CD14-positive monocyte (primary cell): ENCODE measurements around the gene ARMH3. TPM values are rescaled to one million over a fixed set of nuclear protein-coding genes. Genes with fewer than 3 reads are reported as not detected.

Source experiments
- DNase-seq, 3 donors: peaks; one replicate each; pipeline ENCODE4 v3.0.0-alpha.2; 2011 to 2022
- H2AFZ ChIP-seq: 2 replicates; pipeline ENCODE4 v1.6.0; 2012; ENCODE audit warnings: mild to moderate bottlenecking, low read depth, low read length, inconsistent platforms; ENCODE audit not compliant: insufficient read depth, poor library complexity, severe bottlenecking
- H3K27ac ChIP-seq, 2 donors: 1 replicate in 1 of 2; 2 replicates in 1 of 2; pipeline ENCODE4 v1.5.1; 2012 to 2013; ENCODE audit warnings: low read length in 2 of 2, control low read depth in 1 of 2, inconsistent platforms in 1 of 2, low read depth in 1 of 2, mild to moderate bottlenecking in 1 of 2
- H3K27me3 ChIP-seq, 2 donors: one replicate each; pipeline versions ENCODE4 v1.6.0 to v1.6.1; 2011 to 2013; ENCODE audit warnings: low read length in 2 of 2; ENCODE audit not compliant: control insufficient read depth in 2 of 2, insufficient read depth in 2 of 2
- H3K36me3 ChIP-seq, 2 donors: replicated peaks in 1 of 2; 1 replicate in 1 of 2; 2 replicates in 1 of 2; pipeline versions ENCODE4 v1.5.1 to v1.6.1; 2012 to 2013; ENCODE audit warnings: low read length in 2 of 2, control low read depth in 1 of 2, inconsistent platforms in 1 of 2, mild to moderate bottlenecking in 1 of 2; ENCODE audit not compliant: insufficient read depth in 2 of 2, control insufficient read depth in 1 of 2
- H3K4me1 ChIP-seq, 2 donors: 1 replicate in 1 of 2; 2 replicates in 1 of 2; pipeline versions ENCODE4 v1.5.1 to v1.6.1; 2012 to 2013; ENCODE audit warnings: low read length in 2 of 2, control low read depth in 1 of 2, inconsistent platforms in 1 of 2, mild to moderate bottlenecking in 1 of 2, moderate library complexity in 1 of 2; ENCODE audit not compliant: insufficient read depth in 2 of 2, control insufficient read depth in 1 of 2
- H3K4me2 ChIP-seq: replicated peaks from 2 replicates; pipeline ENCODE3; 2012; ENCODE audit warnings: low read length, moderate library complexity, mild to moderate bottlenecking; ENCODE audit not compliant: poor library complexity, severe bottlenecking; ENCODE audit errors: extremely low read depth
- H3K4me3 ChIP-seq, 3 experiments: fragments of 200-600 bp in 1 of 3; sonication (generic) in 1 of 3; replicated peaks in 1 of 3; 1 replicate in 2 of 3; 2 replicates in 1 of 3; pipeline ENCODE4 v1.5.1; 2011 to 2013; ENCODE audit warnings: low read length in 3 of 3, mild to moderate bottlenecking in 3 of 3, control low read depth in 2 of 3, low read depth in 2 of 3, inconsistent platforms in 1 of 3, moderate library complexity in 1 of 3
- H3K79me2 ChIP-seq: 2 replicates; pipeline ENCODE4 v1.6.0; 2012; ENCODE audit warnings: mild to moderate bottlenecking, control low read depth, inconsistent platforms, low read length, moderate library complexity; ENCODE audit not compliant: insufficient read depth
- H3K9ac ChIP-seq: 2 replicates; pipeline ENCODE4 v1.6.0; 2017; ENCODE audit warnings: low read length, mild to moderate bottlenecking; ENCODE audit not compliant: insufficient read depth, poor library complexity, severe bottlenecking
- H3K9me3 ChIP-seq, 2 donors: replicated peaks in 1 of 2; 1 replicate in 1 of 2; 2 replicates in 1 of 2; pipeline versions ENCODE4 v1.5.1 to v1.6.1; 2012 to 2013; ENCODE audit warnings: low read length in 2 of 2, control low read depth in 1 of 2; ENCODE audit not compliant: control insufficient read depth in 1 of 2, insufficient read depth in 1 of 2
- H4K20me1 ChIP-seq: 2 replicates; pipeline ENCODE4 v1.6.0; 2012; ENCODE audit warnings: mild to moderate bottlenecking, low read length, control low read depth, moderate library complexity; ENCODE audit not compliant: insufficient read depth
- H3K27ac Mint-ChIP-seq, 7 donors: one replicate each; pipeline ENCODE4 v1.8.0; 2020; ENCODE audit warnings: mild to moderate bottlenecking in 7 of 7, mixed read lengths in 7 of 7, moderate library complexity in 6 of 7, inconsistent platforms in 2 of 7
- H3K27me3 Mint-ChIP-seq, 3 donors: one replicate each; pipeline ENCODE4 v1.8.0; 2021 to 2022; ENCODE audit warnings: low read depth in 3 of 3, mild to moderate bottlenecking in 3 of 3, mixed read lengths in 3 of 3, moderate library complexity in 3 of 3, inconsistent platforms in 1 of 3
- H3K36me3 Mint-ChIP-seq, 2 donors: one replicate each; pipeline ENCODE4 v1.8.0; 2020; ENCODE audit warnings: mixed read lengths in 2 of 2, inconsistent platforms in 1 of 2, mild to moderate bottlenecking in 1 of 2
- H3K4me1 Mint-ChIP-seq: one replicate; pipeline ENCODE4 v1.8.0; 2020; ENCODE audit warnings: mild to moderate bottlenecking, mixed read lengths
- H3K4me3 Mint-ChIP-seq, 2 donors: one replicate each; pipeline ENCODE4 v1.8.0; 2020; ENCODE audit warnings: mild to moderate bottlenecking in 2 of 2, mixed read lengths in 2 of 2, moderate library complexity in 1 of 2
- H3K9me3 Mint-ChIP-seq, 7 donors: one replicate each; pipeline ENCODE4 v1.8.0; 2020 to 2022; ENCODE audit warnings: mixed read lengths in 7 of 7, mild to moderate bottlenecking in 6 of 7, moderate library complexity in 6 of 7, inconsistent platforms in 2 of 7
- CTCF ChIP-seq: fragments of 200-600 bp; IDR thresholded peaks from one replicate; pipeline ENCODE4 v1.8.0; 2022; ENCODE audit warnings: antibody characterized with exemption, mild to moderate bottlenecking
- WGBS: methylation state at CpG from one replicate; pipeline ENCODE4 v1.1.5; 2013; ENCODE audit warnings: missing lambda C conversion rate; ENCODE audit not compliant: insufficient coverage; 5-methylcytosine and 5-hydroxymethylcytosine counted together
- intact Hi-C, 2 donors: fragments of 100-400 bp; cut with micrococcal nuclease; formaldehyde crosslinking; loops; one replicate each; pipeline versions ENCODE4 v1.15.0 to v1.15.1; 2023
- polyA plus RNA-seq, 3 donors: library from polyadenylated mRNA; depleted of rRNA in 1 of 3; unstranded in 2 of 3; stranded (reverse) in 1 of 3; fragments of 300-500 nt in 2 of 3; fragments of >200 nt in 1 of 3; fragmentation: Illumina TruSeq in 2 of 3; gene quantifications; 1 replicate in 2 of 3; 2 replicates in 1 of 3; pipeline ENCODE4 v1.2.3, GENCODE V29; 2012 to 2021

ARMH3 gene
- polyA plus RNA-seq, 3 donors, result 20.4 to 26.3 (median 22.1) TPM

- Histone ChIP-seq H3K4me1 (peaks cover 3 to 4% of the 10 kb centered on the region in 2 donors), H3K36me3 (peaks cover 25 to 69% of the 10 kb centered on the region in 2 donors), H3K4me3 (no peak overlapping the region), H2AFZ (no peak overlapping the region), H3K4me2 (no peak overlapping the region), H3K9me3 (no peaks in the 10 kb centered on the region), H3K27me3 (no peaks in the 10 kb centered on the region), H3K9ac (no peak overlapping the region), H3K27ac (no peak overlapping the region), H3K79me2 (no peaks in the 10 kb centered on the region), H4K20me1 (peaks cover 56% of the 10 kb centered on the region)
- Mint-ChIP-seq H3K4me3 (no peak overlapping the region), H3K4me1 (peaks cover 8% of the 10 kb centered on the region), H3K9me3 (no peaks in the 10 kb centered on the region), H3K27me3 (no peaks in the 10 kb centered on the region), H3K36me3 (peaks cover 51 to 59% of the 10 kb centered on the region in 2 donors), H3K27ac (no peak overlapping the region)
- no CpG with 5 or more reads among the region's 4 CpGs for WGBS
- no peak for DNase-seq
- no peak for TF ChIP-seq CTCF
- intact Hi-C loops, result no loop called here
Measured at GRCh38 chr10:101902820-101903145, 153.2 kb downstream of the ARMH3 start.

GRCh38 chr10:101902032-101902819 is 153.7 kb downstream of the ARMH3 start:
- H3K36me3 ChIP-seq, result peaks cover 25 to 69% of the 10 kb centered on the region in 2 donors
- Mint-ChIP-seq H3K4me3 (no peak overlapping the region), H3K27me3 (no peaks in the 10 kb centered on the region), H3K36me3 (peaks cover 51 to 59% of the 10 kb centered on the region in 2 donors), H3K9me3 (no peaks in the 10 kb centered on the region), H3K27ac (no peak overlapping the region), H3K4me1 (peaks cover 14% of the 10 kb centered on the region)
- no peak for TF ChIP-seq CTCF
- no peak overlapping the region for H3K4me2 ChIP-seq
- H4K20me1 ChIP-seq, result peaks cover 62% of the 10 kb centered on the region
- peaks cover 5 to 7% of the 10 kb centered on the region in 2 donors for H3K4me1 ChIP-seq
- no peak overlapping the region for H3K9ac ChIP-seq
- no peak overlapping the region for H3K27ac ChIP-seq
- no CpG with 5 or more reads among the region's 7 CpGs for WGBS
- no peak overlapping the region for H2AFZ ChIP-seq
- intact Hi-C loops, result no loop called here
- H3K27me3 ChIP-seq, result no peaks in the 10 kb centered on the region
- H3K4me3 ChIP-seq, result no peak overlapping the region
- no peaks in the 10 kb centered on the region for H3K79me2 ChIP-seq
- DNase-seq, result no peak
- H3K9me3 ChIP-seq, result no peaks in the 10 kb centered on the region
